Ramos (cell line): ENCODE measurements around the gene TANGO2.

Experiments used
- in situ Hi-C: fragments of 300-500 bp; cut with MboI; formaldehyde crosslinking; loops from one replicate; pipeline ENCODE4 v1.14.3; 2022; ENCODE audit warnings: low sequenced_read_pairs; ENCODE audit not compliant: unreplicated experiment

Gene TANGO2

DNA sequence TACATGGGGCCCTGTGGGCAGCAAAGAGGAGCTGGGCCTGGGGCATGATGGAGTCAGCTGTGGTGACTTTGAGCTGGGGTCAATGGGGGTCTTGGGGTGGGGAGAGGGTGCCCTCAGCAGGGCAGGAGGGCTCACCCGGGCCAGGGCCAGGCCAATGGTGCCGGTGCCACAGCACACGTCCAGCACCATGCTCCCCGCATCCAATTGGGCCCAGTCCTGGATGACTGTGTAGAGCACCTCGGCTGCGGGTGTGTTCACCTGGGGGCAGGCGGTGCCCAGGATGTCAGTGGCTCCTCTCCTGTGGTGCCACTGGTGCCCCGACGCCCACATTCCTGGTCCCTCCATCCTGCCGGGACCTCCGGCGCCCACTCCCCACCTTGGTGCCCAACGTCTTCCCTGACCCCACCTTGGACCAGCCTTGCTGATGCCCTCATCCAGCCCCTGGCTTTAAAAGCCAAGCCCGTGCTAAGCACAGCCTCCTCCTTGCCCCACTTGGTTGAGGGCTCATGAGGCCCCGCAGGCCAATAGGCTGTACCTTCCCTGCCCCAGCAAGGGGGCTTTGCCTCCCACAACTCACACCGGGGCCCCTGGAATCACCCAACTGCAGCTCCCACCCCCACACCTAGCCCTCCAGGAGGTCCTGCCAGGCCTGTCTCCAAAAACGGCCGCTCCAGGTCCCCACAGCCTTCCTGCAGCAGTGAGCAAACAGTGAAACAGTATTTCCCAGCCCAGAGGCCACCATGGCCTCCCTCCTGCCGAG lies 92.8 kb downstream of the TANGO2 start:
- in situ Hi-C loops: no loop called here

GRCh38 chr22:20114506-20115475 lies 93.9 kb downstream of the TANGO2 start:
- in situ Hi-C loops: loop anchor here (5.0 kb wide), 1 partner anchor 142 kb away; no protein-coding TSS in a partner anchor

GRCh38 chr22:20115691-20116375 lies 94.9 kb downstream of the TANGO2 start, which contains the start of gene RANBP1:
Gene RANBP1, plus strand, starts transcription at chr22:20116104. Its CDS starts 81 bp downstream, at chr22:20116185.
- in situ Hi-C loops: loop anchor here (5.0 kb wide), 1 partner anchor 144 kb away; no protein-coding TSS in a partner anchor

GRCh38 chr22:20116376-20116950 lies 95.6 kb downstream of the TANGO2 start:
- in situ Hi-C loops: loop anchor here (5.0 kb wide), 1 partner anchor 144 kb away; no protein-coding TSS in a partner anchor
